GM18868 (cell line): ENCODE results near the gene FRS2.

Source experiments
- ATAC-seq: cut with Tn5 transposase; IDR thresholded peaks from one replicate; pipeline ENCODE4 v1.9.1; 2021; ENCODE audit warnings: mild to moderate bottlenecking, moderate library complexity; ENCODE audit not compliant: unreplicated experiment

Gene FRS2

DNA sequence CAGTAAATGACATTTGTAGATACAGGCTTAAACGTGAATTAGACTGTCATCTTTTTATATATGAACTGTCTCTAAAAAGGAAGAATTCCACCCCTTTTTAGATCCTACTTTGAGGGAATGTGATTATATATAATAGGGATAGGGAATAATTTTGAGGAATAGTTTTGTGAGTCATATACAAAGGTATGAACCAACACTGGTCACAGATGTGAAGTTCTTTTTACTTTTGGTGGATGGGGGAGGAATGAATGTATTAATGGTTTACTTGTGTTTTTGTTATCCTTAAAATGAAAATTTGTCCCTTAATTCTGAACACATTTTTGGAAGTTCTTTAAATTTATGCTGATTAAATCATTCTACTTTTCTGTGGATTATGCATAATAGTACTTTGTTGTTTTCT is 30.4 kb downstream of the FRS2 start:
- no peak for ATAC-seq

DNA sequence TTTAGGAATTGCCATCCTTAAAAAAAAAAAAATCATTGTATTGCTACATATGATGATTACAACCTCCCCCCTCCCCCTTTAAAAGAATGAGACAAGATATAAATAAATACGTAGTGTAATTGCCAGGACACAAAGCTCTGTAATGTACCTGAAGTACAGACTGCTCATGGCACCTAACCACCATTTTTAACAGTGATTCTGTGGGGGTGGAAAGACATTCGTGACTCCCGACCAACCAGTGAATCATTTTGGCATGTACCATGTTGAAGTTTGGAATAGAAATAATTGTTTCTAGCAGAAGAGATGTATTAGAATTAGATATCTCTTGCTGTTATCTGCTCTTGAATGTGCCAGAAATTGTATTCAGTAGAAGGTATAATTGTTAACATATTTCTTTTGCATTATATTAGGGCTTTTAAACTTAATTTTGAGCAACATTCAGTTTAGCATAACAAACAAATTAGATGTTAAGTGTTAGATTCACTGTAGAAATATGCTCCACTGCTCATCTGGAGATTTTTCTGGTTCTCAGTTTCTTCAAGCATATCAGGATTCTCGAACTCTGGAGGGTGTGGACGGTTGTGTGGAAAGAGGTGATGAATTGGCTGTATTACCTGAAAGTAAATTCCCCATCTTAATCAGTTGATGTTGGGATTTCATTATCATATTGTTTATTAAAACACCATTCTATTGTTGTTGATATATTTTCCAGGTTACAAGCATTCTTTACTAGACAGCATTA is 31.1 kb downstream of the FRS2 start:
- no peak for ATAC-seq

DNA sequence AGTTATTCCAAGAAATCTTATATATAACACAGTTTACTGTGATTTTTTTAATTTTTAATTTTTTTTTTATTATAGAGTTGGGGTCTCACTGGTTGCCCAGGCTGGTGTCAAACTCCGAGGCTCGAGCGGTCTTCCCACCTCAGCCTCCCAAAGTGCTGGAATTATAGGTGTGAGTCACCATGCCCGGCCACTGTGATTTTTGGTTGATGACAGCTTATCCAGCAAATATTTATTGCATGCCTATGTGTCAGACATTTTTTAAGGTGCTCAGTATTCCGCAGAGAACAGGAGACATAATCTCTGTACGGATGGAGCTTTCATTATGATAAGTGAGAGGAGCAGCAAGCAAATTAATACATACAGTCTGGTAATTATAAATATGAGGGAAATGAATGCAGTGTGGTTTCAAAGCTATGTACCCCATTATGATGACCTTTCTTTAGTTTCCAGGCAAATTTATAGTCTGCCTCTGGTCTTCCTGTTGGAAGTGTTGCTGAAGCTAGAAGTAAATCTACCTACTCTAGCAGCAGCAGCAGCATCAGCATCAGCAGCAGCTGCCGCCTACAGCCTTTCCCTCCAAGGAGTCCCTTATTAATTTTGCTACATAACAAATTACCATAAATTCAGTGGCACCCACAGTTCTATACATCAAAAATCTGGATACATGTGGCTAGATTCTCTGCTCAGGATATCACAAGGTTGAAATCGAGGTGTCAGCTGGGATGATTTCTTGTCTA is 32.3 kb downstream of the FRS2 start:
- ATAC-seq = no peak

DNA sequence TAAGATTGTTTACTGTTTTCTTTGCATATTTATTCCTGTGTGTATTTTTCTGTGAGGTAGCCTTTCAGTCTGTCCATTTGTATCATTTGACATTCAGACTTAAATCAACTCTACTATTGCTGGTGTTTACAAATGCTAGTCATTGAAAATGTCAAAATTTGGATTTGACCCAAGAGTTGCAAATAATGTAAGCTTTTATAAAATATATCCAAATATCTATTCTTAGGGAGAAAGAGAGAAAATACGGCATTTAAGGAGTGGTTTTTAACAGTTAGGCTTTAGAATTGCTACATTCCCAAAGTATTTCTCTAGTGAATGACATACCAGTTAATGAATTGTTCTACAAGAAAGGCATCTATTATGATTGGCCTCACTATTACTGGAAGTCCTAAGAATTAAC is 37.9 kb downstream of the FRS2 start:
- no peak for ATAC-seq

DNA sequence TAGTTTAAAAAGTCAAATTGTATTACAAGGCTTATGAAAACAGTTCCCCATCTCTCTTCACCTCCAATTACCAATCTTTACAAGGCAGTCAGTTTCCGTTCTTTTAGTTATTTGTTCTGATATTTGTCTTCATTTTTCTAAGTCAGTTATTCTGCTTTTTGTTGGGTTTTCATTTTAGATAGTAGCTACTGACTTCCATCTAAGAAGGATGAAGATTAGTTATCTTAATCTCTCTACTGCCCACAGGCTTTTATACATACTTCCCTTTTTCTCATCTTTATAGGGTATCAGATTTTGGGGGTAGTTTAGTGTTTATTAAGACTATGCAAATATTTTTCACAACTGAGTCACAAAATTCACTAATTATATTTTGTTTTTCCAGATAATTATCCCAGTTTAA is 38.4 kb downstream of the FRS2 start:
- ATAC-seq = peak; percentile 35

DNA sequence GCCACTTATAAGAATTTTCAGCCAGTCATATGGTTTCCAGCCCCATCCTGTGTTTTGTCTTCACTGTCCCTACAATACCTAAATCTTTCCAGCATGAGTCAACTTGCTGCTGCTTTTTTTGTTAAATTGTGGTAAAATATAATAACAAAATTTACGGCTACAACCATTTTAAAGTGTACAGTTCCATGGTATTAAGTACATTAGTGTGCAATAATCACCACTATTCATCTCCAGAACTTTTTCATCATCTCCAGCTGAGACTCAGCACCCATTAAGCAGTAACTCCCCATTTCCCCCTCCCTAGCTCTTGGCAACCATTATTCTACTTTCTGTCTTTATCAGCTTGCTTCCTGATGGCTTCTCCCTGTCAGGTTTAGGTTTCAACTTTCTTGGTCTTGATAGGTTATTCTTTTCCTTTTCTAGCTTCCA is 39.1 kb downstream of the FRS2 start:
- no peak for ATAC-seq

DNA sequence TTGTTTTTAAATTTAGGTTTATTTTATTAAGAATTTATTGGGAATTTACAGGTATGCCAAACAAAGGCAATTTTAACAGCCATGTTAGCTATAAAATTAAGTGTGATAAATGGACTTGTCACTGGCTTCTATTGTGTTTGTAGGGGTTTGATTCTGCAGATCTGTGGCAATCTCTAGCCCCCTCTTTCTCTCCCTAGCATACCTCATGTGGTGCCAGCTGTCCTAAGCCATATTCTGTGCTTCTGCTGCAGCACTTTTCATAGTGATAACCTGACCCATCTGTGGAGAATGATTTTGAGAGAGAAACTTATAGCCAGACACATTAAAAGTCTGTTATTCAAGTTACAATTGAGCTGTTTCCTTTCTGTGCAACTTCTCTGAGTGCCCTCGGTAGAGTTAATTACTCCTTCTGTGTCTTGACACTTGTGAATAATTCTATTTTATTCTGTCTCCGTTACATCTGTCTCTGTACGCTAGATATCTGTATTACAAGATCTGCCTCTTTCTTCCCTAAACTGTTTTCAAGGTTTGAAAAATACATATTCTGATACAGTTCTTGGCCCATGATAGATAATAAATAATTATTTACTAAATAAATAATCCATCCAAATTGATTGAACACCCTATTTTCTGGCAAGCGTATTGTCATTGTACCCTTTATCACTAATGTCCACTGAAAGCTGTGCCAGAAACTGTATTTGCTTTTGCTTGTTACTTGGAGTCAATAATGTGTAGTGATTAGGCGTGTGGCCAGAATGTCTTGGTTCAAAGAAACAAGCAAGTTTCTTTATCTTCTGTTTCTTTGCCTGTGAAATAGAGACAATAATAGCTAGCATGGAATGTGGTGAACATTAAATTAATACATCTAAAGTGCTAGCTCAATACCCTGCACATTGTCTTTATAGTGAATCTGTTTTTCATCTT is 40.0 kb downstream of the FRS2 start:
- ATAC-seq = no peak

DNA sequence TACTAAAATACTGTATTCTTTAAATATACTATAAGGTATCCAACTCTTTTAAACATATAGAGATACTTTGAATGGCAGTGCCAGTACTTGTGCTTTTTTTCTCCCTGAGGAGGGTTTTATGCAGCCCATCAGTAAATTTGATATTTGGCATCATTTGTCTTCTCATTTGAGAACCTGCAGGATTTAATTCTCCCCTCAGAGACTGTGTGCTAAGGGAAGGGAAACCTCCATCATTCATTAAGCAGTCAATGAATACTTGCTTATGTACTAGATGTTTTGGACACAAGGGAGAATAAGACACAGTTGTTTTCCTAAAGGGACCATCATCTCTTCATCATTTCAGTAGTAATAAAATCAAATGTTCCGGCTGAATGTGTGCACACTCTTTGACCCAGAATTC is 40.8 kb downstream of the FRS2 start:
- ATAC-seq = no peak

DNA sequence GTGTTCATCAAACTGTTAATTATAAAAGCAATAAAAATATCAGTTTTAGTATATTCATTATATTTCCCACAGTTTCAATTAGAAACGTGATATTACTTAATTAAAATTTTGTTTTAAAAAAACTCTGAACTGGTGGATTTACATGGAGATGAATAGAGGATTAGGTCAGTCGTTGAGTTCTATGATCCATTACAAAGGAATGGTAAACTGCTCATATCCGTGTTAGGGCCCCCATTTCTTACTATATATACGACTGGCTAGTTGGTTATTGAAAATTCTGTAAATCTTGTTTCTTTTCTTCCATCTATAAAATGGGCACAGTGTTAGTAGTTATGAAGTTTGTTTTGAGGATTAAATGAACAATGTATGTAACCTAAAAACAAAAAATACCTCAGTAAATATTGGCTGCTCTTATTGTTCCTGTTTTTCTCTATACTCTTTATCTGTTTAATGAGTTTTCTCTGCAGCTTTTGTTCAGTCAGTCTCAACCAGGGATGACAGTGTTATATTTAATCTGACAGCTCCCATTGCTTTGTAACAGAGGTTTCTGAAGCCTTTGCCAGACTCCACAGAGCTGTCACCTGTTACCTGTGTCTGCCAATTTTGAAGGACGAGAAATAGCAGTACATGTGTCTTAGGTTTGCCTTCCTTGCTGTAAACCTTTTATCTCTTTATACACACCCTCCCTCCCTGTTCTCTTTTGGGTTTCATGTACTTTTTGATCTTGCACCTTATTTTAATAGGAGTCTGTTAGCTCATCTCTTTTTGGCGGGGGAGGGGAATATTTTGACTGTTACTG is 41.5 kb downstream of the FRS2 start:
- ATAC-seq = no peak

DNA sequence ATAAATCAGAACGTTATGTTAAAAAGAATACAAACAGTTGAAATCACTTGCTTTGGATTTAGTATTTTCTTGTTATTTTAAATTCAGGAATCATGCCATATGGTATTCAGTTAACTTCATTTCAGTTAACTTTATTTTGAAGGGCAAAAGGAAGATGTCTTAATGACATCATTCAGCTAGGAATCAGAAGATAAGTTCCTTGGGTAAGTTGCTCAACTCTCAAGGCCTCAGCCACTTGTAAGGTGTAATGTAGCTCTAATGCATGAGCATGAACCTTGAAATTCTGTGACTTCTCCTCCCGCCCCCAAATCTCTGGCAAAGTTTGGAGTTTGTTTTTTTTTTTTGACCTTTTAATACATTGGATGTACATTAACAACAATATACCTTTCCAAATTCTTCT is 42.6 kb downstream of the FRS2 start:
- ATAC-seq = no peak

DNA sequence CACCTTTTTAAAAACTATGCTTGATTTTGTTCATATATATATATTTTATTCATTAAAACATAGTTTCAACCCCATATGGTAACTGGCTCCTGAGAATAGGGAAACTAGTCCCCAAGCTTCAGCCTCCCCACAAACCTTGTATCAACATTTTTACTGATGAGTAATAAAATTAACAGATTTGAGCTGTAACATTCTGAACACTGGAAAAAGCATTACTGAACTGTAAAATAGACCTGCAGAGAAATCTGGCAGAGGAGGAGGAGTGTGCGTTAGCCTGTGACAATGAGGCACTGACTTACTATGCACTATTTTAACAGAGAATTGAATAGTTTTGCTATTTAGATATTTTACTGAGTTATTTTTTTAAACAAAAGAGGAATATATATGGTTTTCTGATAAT is 43.1 kb downstream of the FRS2 start:
- ATAC-seq = no peak

DNA sequence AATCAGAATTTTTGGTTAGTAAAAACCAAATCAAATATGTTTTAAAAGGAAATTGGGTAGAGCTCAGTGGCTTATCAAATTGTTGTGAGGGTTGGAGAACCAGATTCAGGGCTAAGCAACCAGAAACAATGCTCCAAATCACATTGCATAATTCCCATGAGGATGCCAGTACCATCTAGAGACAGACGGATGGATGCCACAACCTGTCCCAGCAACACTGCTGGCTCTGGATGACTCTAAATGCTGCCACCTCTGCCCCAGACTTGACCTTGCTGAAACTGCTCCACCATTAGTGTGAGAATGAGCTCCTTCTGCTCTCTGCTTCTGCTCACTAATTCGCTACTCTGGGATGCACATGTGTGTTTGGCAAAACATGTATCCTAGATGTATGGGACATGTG is 43.9 kb downstream of the FRS2 start:
- ATAC-seq = no peak

DNA sequence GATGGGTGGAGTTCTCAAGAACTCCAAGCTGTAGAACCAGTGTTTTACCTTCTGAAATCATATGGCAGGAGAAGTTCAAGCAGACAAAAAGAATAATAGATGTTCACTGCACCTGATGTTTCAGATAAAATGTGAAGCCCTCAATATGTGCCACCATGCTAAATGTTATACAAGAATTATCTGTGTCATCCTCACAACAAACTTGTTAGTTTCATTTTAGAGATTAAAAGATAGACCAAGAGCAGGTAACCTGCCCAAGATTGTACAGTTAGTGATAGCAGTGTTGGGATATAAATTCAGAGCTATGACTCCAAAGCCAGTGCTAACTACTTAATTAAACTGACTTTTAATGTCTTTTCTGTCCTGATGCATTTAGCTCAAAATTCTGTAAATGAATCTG is 44.7 kb downstream of the FRS2 start:
- no peak for ATAC-seq

DNA sequence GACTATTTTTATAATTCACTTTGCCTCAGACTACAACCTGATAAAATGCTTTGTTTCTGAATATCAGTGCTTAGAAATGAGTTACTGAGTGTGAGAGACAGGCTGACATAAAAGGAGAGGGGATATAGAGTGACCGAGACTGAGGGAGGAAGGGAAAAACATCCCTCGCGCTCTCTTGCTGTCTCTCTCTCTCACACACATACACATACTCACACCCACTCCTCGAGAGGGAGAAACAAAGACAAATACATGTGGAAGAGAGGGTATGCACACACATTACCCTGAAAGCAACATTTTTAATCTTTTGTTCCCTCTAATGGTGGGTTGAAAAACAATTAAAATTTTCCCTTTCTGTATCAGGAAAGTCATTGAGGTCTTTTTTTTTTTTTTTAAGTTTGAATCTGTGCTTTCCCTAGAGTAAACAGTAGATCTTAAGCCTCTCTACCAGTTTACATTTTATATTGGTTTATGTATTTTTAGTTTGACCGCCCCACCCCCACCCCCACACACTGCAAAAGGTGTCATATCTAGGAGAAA is 45.3 kb downstream of the FRS2 start:
- ATAC-seq = no peak

DNA sequence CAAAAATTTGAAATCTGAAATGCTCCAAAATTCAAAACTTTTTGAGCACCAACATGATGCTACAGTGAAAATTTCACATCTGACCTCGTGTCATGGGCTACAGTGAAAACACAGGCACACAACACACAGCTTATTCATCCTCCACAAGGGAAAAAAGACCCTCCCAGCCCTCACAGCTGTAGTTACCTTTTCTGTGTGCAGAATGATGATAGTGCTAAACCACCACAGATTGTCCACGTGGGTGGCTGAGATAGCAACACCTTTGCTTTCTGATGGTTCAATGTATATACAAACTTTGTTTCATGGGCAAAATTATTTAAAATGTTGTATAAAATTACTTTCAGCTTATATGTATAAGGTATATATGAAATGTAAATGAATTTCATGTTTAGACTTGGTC is 46.8 kb downstream of the FRS2 start:
- ATAC-seq = no peak

DNA sequence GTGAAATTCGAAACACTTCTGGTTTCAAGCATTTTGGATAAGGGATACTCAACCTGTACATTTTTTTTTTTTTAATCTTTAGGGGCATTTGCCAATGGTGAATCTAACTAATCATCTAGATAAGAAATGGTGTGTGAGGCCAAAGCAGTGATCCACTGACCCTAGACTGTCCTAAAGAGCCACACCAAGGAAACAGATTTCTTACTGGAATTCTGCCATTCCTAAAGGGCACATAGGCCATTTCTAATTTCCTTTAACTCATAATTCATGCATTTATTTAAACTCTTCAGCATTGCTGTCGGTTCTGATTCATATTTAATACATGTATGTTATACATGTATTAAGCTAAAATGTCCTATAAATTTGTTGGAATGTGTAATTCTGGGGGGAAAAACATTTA is 47.2 kb downstream of the FRS2 start:
- ATAC-seq = no peak

DNA sequence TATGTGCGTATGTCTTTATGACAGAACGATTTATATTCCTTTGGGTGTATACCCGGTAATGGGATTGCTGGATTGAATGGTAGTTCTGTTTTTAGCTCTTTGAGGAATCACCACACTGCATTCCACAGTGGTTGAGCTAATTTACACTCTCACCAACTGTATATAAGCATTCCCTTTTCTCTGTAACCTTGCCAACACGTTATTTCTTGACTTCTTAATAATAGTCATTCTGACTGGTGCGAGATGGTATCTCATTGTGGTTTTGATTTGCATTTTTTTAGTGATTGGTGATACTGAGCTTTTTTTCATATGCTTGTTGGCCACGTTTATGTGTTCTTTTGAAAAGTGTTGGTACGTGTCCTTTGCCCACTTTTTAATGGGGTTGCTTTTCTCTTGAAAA is 49.7 kb downstream of the FRS2 start:
- ATAC-seq = no peak

DNA sequence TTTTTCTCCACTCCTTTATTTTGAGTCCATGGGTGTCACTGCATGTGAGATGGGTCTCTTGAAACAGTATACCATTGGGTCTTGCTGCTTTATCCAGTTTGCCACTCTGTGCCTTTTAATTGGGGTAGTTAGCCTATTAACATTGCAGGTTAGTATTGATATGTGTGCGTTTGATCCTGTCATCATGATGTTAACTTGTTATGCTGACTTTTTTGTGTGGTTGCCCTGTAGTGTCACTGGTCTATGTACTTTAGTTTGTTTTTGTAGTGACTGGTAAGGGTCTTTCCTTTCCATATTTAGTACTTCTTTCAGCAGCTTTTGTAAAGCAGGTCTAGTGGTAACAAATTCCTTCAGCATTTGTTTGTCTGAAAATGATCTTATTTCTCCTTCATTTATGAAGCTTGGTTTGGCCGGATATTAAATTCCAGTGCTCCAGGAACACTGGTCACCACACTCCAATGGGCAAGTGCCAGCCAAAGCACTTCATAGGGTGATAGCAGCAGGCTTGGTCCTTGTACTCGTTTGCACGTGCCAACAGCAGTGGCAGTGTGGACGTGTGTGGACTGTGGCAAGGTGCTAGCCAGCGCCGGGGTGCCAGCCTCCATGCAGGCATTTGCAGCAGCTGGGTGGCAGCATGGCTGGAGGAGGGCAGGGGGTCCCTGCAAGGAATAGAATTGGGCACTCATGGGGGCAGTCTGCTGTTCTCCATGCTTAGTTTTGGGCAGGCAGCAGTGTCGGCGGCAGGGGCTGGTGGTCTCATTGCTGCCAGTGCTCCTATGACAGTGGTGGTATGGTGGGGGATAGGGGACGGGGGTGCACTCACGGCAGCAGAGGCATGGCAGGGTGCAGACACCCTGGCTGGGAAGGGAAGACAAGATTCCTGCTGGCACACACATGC is 53.5 kb downstream of the FRS2 start:
- no peak for ATAC-seq

DNA sequence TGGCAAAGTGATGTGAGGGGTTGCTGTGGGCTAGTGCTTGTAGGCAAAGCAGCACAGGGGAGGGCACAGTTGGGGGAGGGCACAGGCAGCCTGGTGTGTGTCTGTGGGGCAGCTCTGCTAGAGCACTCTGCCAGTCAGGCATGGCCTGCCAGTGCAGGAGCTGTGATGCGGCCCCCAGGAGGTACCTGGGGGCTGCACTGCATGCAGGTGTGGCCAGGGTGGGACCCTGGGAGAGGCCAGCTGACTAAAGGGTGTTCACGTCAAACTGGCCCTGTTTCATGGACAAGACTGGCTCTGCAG is 54.1 kb downstream of the FRS2 start:
- no peak for ATAC-seq
